WTC11 (cell line): ENCODE data around the gene TCN2. TPM values are rescaled to one million over a fixed set of nuclear protein-coding genes. Genes with fewer than 3 reads are reported as not detected.

Experiments
- ATAC-seq: fragments of 200-7000 bp; cut with Tn5 transposase; 2 replicates; pipeline ENCODE4 v1.10.0; 2021; ENCODE audit warnings: mild to moderate bottlenecking, moderate library complexity
- CTCF ChIA-PET: fragments of 300-600 bp; sonication (Branson Sonifier 250); formaldehyde crosslinking; loops from one replicate; lab custom pipeline; 2021; ENCODE audit warnings: antibody characterized with exemption; lab: Charles Lee
- POLR2A ChIA-PET: fragments of 350-600 bp; sonication (Branson Sonifier 250); formaldehyde crosslinking; loops from one replicate; lab custom pipeline; 2021; ENCODE audit warnings: antibody characterized with exemption; lab: Charles Lee
- DNase-seq: peaks from one replicate; pipeline ENCODE4 v3.0.0; 2021; ENCODE audit warnings: low spot score
- H3K27ac Mint-ChIP-seq: 2 replicates; pipeline ENCODE4 v1.8.0; 2021; ENCODE audit warnings: mixed read lengths
- H3K27me3 Mint-ChIP-seq: 2 replicates; pipeline ENCODE4 v1.8.0; 2021; ENCODE audit warnings: low read depth, mild to moderate bottlenecking, moderate library complexity, mixed read lengths
- H3K36me3 Mint-ChIP-seq: 2 replicates; pipeline ENCODE4 v1.8.0; 2021; ENCODE audit warnings: mixed read lengths
- H3K4me1 Mint-ChIP-seq: 2 replicates; pipeline ENCODE4 v1.8.0; 2022; ENCODE audit warnings: mixed read lengths
- H3K4me3 Mint-ChIP-seq: 2 replicates; pipeline ENCODE4 v1.8.0; 2021; ENCODE audit warnings: mild to moderate bottlenecking, moderate library complexity, mixed read lengths
- H3K9me3 Mint-ChIP-seq: 2 replicates; pipeline ENCODE4 v1.8.0; 2021; ENCODE audit warnings: mixed read lengths
- ARID4B ChIP-seq: sonication (generic); formaldehyde crosslinking; IDR thresholded peaks from 2 replicates; pipeline ENCODE4 v1.8.0; 2023; ENCODE audit warnings: missing genetic modification reagents, mild to moderate bottlenecking, borderline replicate concordance
- ATF2 ChIP-seq: sonication (generic); formaldehyde crosslinking; IDR thresholded peaks from 2 replicates; pipeline ENCODE4 v1.8.1; 2022; ENCODE audit warnings: low read depth, missing genetic modification reagents, borderline replicate concordance
- FOXJ3 ChIP-seq: sonication (generic); formaldehyde crosslinking; IDR thresholded peaks from 2 replicates; pipeline ENCODE4 v1.9.0; 2021; ENCODE audit warnings: missing genetic modification reagents, mild to moderate bottlenecking, borderline replicate concordance
- FOXP1 ChIP-seq: sonication (generic); formaldehyde crosslinking; IDR thresholded peaks from 2 replicates; pipeline ENCODE4 v1.8.0; 2022; ENCODE audit warnings: missing genetic modification reagents, mild to moderate bottlenecking, moderate library complexity, borderline replicate concordance
- JUN ChIP-seq: sonication (generic); formaldehyde crosslinking; IDR thresholded peaks from 2 replicates; pipeline ENCODE4 v1.8.0; 2023; ENCODE audit warnings: mild to moderate bottlenecking, missing genetic modification reagents
- KAT7 ChIP-seq: sonication (generic); formaldehyde crosslinking; IDR thresholded peaks from 2 replicates; pipeline ENCODE4 v1.8.1; 2023; ENCODE audit warnings: missing genetic modification reagents, mild to moderate bottlenecking, borderline replicate concordance
- MAX ChIP-seq: sonication (generic); formaldehyde crosslinking; IDR thresholded peaks from 2 replicates; pipeline ENCODE4 v1.8.0; 2022; ENCODE audit warnings: mild to moderate bottlenecking, missing genetic modification reagents
- MLX ChIP-seq: sonication (generic); formaldehyde crosslinking; IDR thresholded peaks from 2 replicates; pipeline ENCODE4 v1.8.1; 2023; ENCODE audit warnings: mild to moderate bottlenecking, missing genetic modification reagents, moderate library complexity
- NFYB ChIP-seq: sonication (generic); formaldehyde crosslinking; conservative IDR thresholded peaks from 2 replicates; pipeline ENCODE4 v1.8.0; 2022; ENCODE audit warnings: low read depth, missing genetic modification reagents
- SOX15 ChIP-seq: fragments of 250-450 bp; sonication (Bioruptor Pico); IDR thresholded peaks from 2 replicates; pipeline ENCODE4 v1.9.0; 2021; ENCODE audit warnings: mild to moderate bottlenecking
- SP1 ChIP-seq: sonication (generic); formaldehyde crosslinking; conservative IDR thresholded peaks from 2 replicates; pipeline ENCODE4 v1.8.1; 2022; ENCODE audit warnings: missing genetic modification reagents
- STAT6 ChIP-seq: sonication (generic); formaldehyde crosslinking; conservative IDR thresholded peaks from 2 replicates; pipeline ENCODE4 v1.8.1; 2023; ENCODE audit warnings: mild to moderate bottlenecking, low read depth, missing genetic modification reagents, moderate library complexity
- TEAD1 ChIP-seq: sonication (generic); formaldehyde crosslinking; IDR thresholded peaks from 2 replicates; pipeline ENCODE4 v1.8.0; 2022; ENCODE audit warnings: mild to moderate bottlenecking, missing genetic modification reagents
- TP53 ChIP-seq: sonication (generic); formaldehyde crosslinking; IDR thresholded peaks from 2 replicates; pipeline ENCODE4 v1.8.1; 2023; ENCODE audit warnings: mild to moderate bottlenecking, missing genetic modification reagents
- ZNF671 ChIP-seq: fragments of 250-450 bp; sonication (Bioruptor Pico); IDR thresholded peaks from 2 replicates; pipeline ENCODE4 v1.8.0; 2021; ENCODE audit warnings: mild to moderate bottlenecking
- total RNA-seq: library from RNA; stranded (reverse); gene quantifications from 3 replicates; pipeline ENCODE4 v1.2.3, GENCODE V29; 2021
- TF ChIP-seq, protein P1 (sequence below): sonication (generic); formaldehyde crosslinking; IDR thresholded peaks from 2 replicates; pipeline ENCODE4 v1.8.0; 2022; ENCODE audit warnings: mild to moderate bottlenecking, missing genetic modification reagents
- TF ChIP-seq, protein P2 (sequence below): sonication (generic); formaldehyde crosslinking; conservative IDR thresholded peaks from 2 replicates; pipeline ENCODE4 v1.8.1; 2022; ENCODE audit warnings: mild to moderate bottlenecking, missing genetic modification reagents

TCN2 gene
- total RNA-seq, 1 experiment from 2014 or later, result 39.0 TPM

GRCh38 chr22:30580896-30581295 is 26.1 kb upstream of the TCN2 start (continued):
- TF ChIP-seq JUN (CRISPR knock-in tag), result no peak

GRCh38 chr22:30582051-30582450 is 24.9 kb upstream of the TCN2 start:
- H3K27ac Mint-ChIP-seq, result no peak overlapping the region
- POLR2A ChIA-PET, result no interaction called here
- ATAC-seq, result no peak
- H3K4me3 Mint-ChIP-seq, result no peak overlapping the region
- TF ChIP-seq, protein P1, sequence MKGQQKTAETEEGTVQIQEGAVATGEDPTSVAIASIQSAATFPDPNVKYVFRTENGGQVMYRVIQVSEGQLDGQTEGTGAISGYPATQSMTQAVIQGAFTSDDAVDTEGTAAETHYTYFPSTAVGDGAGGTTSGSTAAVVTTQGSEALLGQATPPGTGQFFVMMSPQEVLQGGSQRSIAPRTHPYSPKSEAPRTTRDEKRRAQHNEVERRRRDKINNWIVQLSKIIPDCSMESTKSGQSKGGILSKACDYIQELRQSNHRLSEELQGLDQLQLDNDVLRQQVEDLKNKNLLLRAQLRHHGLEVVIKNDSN (CRISPR knock-in tag), result no peak
- no peak for TF ChIP-seq NFYB (CRISPR knock-in tag)
- TF ChIP-seq STAT6 (CRISPR knock-in tag), result no peak
- TF ChIP-seq MLX (CRISPR knock-in tag), result no peak
- no peak for TF ChIP-seq TEAD1 (CRISPR knock-in tag)
- TF ChIP-seq ATF2 (CRISPR knock-in tag), result no peak
- TF ChIP-seq, protein P2, sequence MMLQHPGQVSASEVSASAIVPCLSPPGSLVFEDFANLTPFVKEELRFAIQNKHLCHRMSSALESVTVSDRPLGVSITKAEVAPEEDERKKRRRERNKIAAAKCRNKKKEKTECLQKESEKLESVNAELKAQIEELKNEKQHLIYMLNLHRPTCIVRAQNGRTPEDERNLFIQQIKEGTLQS (CRISPR knock-in tag), result no peak
- no peak for TF ChIP-seq TP53 (CRISPR knock-in tag)
- TF ChIP-seq SP1 (CRISPR knock-in tag), result no peak
- TF ChIP-seq, all 79 proteins: peak for 0
- Mint-ChIP-seq H3K27me3 (no peaks in the 10 kb centered on the region), H3K9me3 (no peaks in the 10 kb centered on the region), H3K4me1 (no peaks in the 10 kb centered on the region), H3K36me3 (peaks cover 57% of the 10 kb centered on the region)
- CTCF ChIA-PET, result interaction anchor here (2.2 kb wide), 1 partner anchor 9 kb away, joined by 5 read pairs; no protein-coding TSS in a partner anchor
- DNase-seq, result no peak

- POLR2A ChIA-PET, result no interaction called here
- CTCF ChIA-PET, result interaction anchor here (0.9 to 2.2 kb wide), 2 partner anchors 10 to 28 kb away, joined by 3 to 5 read pairs; no protein-coding TSS in a partner anchor
- H3K4me3 Mint-ChIP-seq, result no peak overlapping the region
Measured at GRCh38 chr22:30582788-30583545, 24.0 kb upstream of the TCN2 start.

DNA sequence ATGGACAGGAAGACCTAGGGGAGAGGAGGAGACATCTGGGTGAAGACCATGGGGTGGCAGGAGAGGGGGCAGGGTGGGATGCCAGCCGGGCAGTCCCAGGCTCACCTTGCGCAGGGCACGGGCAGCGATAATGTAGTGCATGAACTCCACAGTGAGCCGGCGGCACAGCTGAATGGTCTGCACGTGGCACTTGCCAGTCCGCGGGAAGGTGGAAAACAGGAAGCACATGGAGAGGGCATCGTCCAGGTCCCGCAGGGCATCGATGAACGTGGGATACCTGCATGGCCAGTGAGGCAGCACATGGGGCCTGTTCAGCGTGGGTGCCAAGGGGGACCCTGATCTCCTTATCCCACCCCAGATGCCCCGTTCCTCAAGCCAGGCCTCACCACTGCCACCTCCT is 22.5 kb upstream of the TCN2 start:
- Mint-ChIP-seq H3K27ac (no peak overlapping the region), H3K27me3 (no peaks in the 10 kb centered on the region), H3K9me3 (no peaks in the 10 kb centered on the region), H3K4me3 (no peak overlapping the region), H3K4me1 (no peaks in the 10 kb centered on the region), H3K36me3 (peaks cover 63% of the 10 kb centered on the region)
- ChIA-PET POLR2A (no interaction called here), CTCF (interaction anchor here (1.0 kb wide), 1 partner anchor 22 kb away, joined by 3 read pairs; the partner anchor contains the start of gene TCN2)
- ATAC-seq, result no peak
- DNase-seq, result no peak
- TF ChIP-seq KAT7 (CRISPR knock-in tag) (no peak), STAT6 (CRISPR knock-in tag) (no peak), MAX (CRISPR knock-in tag) (no peak), ARID4B (CRISPR knock-in tag) (no peak), JUN (CRISPR knock-in tag) (no peak)

More at GRCh38 chr22:30582788-30583545, 24.0 kb upstream of the TCN2 start:
- Mint-ChIP-seq H3K36me3 (peaks cover 59% of the 10 kb centered on the region), H3K27ac (no peak overlapping the region), H3K27me3 (no peaks in the 10 kb centered on the region), H3K4me1 (no peaks in the 10 kb centered on the region), H3K9me3 (no peaks in the 10 kb centered on the region)
- peak; percentile 58 for ATAC-seq
- DNase-seq, result no peak
- no peak for TF ChIP-seq FOXP1 (CRISPR knock-in tag)
- TF ChIP-seq SOX15 (CRISPR knock-in tag), result no peak
- TF ChIP-seq FOXJ3 (CRISPR knock-in tag), result no peak
- TF ChIP-seq ZNF671 (CRISPR knock-in tag), result no peak
